GM19035 (cell line): ENCODE measurements around the gene HOXD12.

Experiments
- ATAC-seq: cut with Tn5 transposase; IDR thresholded peaks from one replicate; pipeline ENCODE4 v1.9.1; 2021; ENCODE audit not compliant: unreplicated experiment

Gene HOXD12, protein sequence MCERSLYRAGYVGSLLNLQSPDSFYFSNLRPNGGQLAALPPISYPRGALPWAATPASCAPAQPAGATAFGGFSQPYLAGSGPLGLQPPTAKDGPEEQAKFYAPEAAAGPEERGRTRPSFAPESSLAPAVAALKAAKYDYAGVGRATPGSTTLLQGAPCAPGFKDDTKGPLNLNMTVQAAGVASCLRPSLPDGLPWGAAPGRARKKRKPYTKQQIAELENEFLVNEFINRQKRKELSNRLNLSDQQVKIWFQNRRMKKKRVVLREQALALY

DNA sequence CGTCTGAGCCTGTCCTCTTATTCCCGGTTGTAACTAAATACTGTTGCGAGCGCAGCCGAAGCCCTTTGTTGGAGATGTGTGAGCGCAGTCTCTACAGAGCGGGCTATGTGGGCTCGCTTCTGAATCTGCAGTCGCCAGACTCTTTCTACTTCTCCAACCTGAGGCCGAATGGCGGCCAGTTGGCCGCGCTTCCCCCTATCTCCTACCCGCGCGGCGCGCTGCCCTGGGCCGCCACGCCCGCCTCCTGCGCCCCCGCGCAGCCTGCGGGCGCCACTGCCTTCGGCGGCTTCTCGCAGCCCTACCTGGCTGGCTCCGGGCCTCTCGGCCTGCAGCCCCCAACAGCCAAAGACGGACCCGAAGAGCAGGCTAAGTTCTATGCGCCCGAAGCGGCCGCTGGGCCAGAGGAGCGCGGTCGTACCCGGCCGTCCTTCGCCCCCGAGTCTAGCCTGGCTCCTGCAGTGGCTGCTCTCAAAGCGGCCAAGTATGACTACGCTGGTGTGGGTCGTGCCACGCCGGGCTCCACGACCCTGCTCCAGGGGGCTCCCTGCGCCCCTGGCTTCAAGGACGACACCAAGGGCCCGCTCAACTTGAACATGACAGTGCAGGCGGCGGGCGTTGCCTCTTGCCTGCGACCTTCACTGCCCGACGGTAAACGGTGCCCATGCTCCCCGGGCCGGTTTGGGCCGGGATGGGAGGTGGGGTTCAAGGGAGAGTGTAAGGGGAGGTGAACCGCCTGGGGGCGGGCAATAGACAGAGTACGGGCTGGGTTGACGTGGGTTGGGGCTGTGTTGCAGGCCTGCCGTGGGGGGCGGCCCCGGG is at the start of gene HOXD12:
HOXD12 (plus strand) TSS at position 68 of the 819 bp plus-strand sequence; CDS start at position 75, 7 bp downstream.
- ATAC-seq = no peak

DNA sequence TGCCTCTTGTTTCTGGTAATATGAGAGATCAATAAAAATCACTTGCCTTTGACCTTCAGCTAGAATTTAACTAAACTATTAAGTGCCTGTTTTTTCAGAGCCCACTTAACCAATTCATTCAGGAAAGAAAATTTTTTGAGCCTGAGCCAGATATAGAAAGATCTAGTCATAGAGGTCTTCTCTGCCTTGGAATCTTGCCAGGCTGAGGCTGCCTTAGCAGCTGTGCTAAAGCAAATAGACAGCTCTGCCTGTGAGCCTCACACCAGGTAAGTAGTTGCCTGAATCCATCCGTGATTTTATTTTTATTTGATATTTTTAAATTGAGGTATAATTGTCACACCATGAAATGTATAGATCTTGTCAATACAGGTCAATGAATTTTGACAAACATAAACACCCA is 43.2 kb upstream of the HOXD12 start:
- ATAC-seq = no peak

GRCh38 chr2:176063958-176064357 is 35.6 kb upstream of the HOXD12 start:
- no peak for ATAC-seq

GRCh38 chr2:176066645-176067588 is 32.7 kb upstream of the HOXD12 start:
- ATAC-seq = no peak

DNA sequence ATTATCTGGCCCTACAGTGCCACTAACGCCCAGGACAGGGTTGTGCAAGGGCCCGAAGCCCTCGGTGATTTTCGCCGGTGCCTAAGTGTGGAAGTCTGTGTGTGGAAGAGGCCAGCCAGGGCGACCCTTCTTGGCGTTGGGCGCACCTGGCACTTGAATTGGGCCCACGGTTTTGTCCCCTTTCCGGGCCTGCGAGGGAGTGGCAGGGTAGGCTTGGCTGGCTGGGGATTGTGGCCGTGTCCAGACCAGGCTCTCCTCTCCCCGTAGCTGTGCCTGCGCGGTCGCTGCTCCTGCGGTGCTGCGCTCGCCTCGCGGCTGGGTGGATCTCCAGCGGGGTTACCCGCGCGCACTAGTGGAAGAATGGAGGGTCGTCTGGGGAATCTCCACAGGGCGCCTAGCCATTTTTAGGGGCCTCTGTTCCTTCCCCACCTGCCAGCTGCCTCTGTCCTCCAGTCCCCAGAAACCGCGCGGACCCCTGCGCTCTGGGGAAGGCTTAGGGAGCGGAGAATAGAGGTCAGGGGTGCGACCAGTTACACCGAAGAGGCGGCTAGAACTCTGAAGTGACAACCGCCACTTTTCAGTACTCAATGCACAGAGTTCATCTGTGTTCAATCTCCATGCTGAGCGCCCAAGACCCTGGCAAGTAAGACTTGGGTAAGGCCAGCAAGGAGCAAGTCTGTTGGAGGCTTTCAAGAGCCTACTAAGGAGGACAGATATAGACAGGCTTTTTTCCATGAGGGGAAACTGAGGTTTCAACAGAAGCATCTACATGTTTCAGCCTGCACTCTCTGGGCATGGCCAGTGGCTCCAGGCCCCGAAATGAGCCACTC is 31.8 kb upstream of the HOXD12 start:
- ATAC-seq = no peak

DNA sequence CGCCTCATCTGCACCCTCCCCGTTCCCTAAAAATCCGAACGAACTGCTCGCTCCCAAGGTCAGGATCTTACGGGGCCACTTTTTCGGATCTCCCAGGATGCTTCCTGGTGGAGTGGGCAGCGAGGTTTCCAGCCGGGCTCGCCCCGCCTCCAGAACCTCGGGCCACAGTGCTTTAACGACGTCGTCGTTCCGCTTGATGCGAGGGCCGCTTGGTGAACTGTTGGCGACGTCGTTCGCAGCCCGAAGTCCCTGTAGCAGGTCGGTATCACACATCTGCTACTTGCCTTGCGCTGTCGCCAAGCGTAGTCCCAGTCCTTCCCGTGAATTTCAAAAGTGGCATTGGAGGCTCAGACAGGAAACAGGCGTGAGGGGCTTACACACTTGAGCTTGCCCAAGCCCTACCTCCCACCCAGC is 31.2 kb upstream of the HOXD12 start:
- ATAC-seq = no peak

GRCh38 chr2:176071330-176072291 is 28.0 kb upstream of the HOXD12 start:
- ATAC-seq = no peak

- ATAC-seq = no peak
These were observed 27.3 kb upstream of the HOXD12 start for GRCh38 chr2:176072292-176072669.

DNA sequence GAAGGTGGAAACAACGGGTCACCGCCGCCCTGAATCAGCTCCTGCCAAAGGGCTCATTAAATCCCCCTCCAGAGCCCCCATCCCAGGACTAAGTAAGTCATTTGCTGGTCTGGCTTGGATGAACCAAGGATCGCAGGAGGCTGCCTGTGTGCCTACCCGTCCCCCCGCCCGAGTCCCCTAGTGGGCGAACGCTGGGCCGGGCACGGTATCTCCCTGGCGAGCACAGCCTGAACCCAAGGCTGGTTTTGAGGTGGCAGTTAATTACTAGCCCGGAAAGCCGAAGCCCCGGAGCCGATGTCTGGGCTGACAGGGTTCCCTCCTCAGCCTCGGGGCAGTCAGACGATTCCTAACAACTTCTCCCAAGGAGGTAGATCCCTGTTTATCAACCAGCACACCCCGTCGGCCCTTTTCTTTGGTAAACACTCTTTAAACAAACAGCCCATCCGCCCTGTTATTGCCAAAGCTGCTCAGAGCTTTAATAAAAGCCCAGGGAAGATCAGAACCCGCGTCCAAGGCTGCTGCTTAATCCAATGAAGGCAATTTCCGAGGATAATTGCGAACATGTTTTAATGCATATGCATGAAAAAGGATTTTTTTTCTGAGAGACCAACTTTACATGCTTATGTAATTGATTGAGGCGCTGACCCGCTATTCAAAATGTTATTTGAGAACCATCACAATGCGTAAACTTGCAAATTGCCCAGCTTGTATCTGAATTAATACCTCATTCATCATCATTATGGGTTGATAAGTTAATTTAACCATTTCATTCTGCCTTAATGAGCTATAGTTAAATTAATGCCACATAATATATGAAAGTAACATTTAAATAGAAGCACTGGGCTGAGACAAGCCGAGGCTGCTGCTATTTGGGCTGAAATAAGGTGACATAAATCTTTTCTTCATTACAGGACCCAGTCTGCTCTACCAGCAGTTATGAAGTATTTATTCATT is 26.4 kb upstream of the HOXD12 start:
- no peak for ATAC-seq

- ATAC-seq = no peak
These were observed 24.6 kb upstream of the HOXD12 start for GRCh38 chr2:176074919-176075425.

DNA sequence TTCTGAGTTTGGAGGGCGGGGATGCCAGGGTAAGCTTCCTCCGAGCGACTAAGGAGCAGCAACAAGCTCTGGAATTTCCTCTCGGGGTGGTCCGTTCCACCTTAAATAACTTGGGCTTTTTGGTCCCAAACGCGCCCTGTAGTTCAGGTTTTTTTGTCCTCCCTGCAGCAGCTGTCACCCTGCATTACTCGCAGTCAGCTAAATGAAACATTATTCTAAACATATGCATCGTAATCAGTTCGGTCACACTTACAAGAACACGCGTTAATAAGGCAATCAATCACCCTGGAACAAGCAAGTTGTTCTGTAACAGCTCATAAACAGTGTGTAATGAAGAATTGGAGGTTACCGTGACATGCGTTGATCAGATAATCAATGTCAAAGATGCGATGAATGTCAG is 24.1 kb upstream of the HOXD12 start:
- no peak for ATAC-seq

- ATAC-seq = no peak
These were observed 23.5 kb upstream of the HOXD12 start for GRCh38 chr2:176076063-176076462.

- ATAC-seq = no peak
These were observed 22.8 kb upstream of the HOXD12 start for GRCh38 chr2:176076796-176077195.

DNA sequence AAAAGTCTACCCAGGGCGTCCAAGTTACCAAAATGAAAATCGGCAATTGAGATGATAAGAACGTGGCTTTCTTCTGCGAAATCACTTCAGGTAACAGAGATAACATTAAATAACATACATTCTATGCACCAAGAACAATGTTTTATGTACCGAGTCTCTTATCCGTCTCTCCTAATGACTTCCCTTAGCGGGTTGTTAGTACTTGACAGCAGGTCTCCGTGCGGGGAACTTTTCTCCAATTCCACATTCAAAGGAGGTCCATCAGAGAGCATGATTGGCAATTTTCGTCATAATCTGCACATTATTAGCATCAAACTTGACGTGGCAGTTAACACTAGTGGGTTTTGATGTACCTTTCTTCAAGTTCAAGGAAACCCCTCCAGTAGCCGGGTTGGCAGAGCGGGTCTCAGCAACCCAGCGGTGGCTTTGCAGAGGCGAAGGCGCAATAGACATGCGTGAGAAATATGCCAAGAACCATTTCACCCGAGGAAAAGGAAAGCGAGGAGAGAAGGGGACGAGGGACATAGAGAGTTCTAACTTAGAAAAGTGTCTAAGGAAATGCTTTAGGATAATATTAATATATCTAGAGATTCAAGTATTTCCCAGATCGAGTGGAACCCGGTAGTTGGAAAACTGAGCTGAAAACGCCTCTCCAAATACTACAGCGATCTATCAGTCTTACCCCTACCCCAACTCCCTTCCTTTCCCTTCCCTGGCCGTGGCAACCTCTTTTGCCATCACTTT is 20.9 kb upstream of the HOXD12 start:
- ATAC-seq = no peak

GRCh38 chr2:176079285-176079830 is 20.2 kb upstream of the HOXD12 start:
- ATAC-seq = no peak

DNA sequence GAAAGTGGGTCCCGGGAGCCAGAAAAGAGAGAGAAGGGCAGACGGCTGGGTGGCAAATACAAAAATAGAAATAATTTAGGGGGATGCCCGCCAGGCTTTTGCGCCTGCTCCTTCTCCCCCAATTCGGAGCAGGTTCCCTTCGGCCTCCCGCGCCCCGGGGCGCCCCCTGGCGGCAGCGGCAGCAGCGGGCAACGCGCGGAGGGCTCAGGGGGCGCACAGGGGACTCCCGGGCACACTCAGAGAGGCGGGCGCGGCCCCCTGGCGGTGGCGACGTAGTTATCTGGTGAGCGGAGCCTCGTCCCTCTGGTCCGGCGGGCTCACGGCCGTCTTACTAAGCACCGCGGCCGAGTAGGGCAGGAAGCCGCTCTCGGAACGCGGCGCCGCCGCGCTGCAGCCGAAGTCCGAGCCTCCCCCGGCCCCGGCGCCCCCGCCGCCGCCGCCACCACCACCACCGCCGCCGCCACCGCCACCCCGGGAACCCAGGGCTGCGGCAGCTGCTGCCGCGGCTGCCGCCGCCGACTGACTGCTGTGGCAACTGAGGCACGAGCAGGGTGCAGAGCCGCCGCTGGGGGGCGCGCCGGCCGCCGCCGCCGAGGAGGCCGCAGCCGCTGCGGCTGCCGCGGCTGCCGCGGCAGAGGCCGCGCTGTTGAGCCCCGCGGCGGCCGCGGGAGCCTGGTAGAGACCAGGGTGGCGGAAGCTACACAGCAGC is 19.6 kb upstream of the HOXD12 start:
- no peak for ATAC-seq
